HFFc6 (cell line): ENCODE measurements around the gene ABCG4. TPM values are rescaled to one million over a fixed set of nuclear protein-coding genes. Genes with fewer than 3 reads are reported as not detected.
"Not testable (repeated sequence)": the region's sequence is repeated elsewhere in the genome, so short reads cannot be mapped to it uniquely, and the experiment has no call there.

Experiments used
- DNase-seq: peaks from one replicate; pipeline ENCODE4 v3.0.0-alpha.2; 2018
- H3K27ac Mint-ChIP-seq: 2 replicates; pipeline ENCODE4 v1.8.0; 2020; ENCODE audit warnings: mild to moderate bottlenecking, mixed read lengths
- H3K27me3 Mint-ChIP-seq: 2 replicates; pipeline ENCODE4 v1.8.0; 2021; ENCODE audit warnings: mild to moderate bottlenecking, moderate library complexity, mixed read lengths; ENCODE audit not compliant: insufficient read depth
- H3K36me3 Mint-ChIP-seq: 2 replicates; pipeline ENCODE4 v1.8.0; 2021; ENCODE audit warnings: low read depth, mixed read lengths
- H3K4me1 Mint-ChIP-seq: 2 replicates; pipeline ENCODE4 v1.8.0; 2020; ENCODE audit warnings: low read depth, mixed read lengths
- H3K4me3 Mint-ChIP-seq: 2 replicates; pipeline ENCODE4 v1.8.0; 2020; ENCODE audit warnings: mild to moderate bottlenecking, moderate library complexity, mixed read lengths
- H3K9me3 Mint-ChIP-seq: 2 replicates; pipeline ENCODE4 v1.8.0; 2020; ENCODE audit warnings: mild to moderate bottlenecking, mixed read lengths
- CTCF ChIP-seq: fragments of 200-600 bp; sonication (generic); IDR thresholded peaks from 2 replicates; pipeline ENCODE4 v1.5.0; 2021; ENCODE audit warnings: antibody characterized with exemption, mild to moderate bottlenecking
- total RNA-seq, 6 experiments: library from RNA; stranded (reverse); fragmentation: NEBNext Ultra II Directional; extraction: Animal tissue kit (Norgen Biotek cat#: 25700); gene quantifications; 2 replicates in 1 of 6; 3 replicates in 5 of 6; pipeline ENCODE4 v1.2.3, GENCODE V29; 2021

Gene ABCG4
- total RNA-seq, 6 experiments from 2014 or later = 0.05 to 0.50 (median 0.18) TPM

GRCh38 chr11:119160151-119160550 is 11.3 kb downstream of the ABCG4 start:
- no peak overlapping the region for H3K27ac Mint-ChIP-seq
- H3K36me3 Mint-ChIP-seq = no peaks in the 10 kb centered on the region
- TF ChIP-seq CTCF = no peak
- H3K4me3 Mint-ChIP-seq = no peak overlapping the region
- no peaks in the 10 kb centered on the region for H3K4me1 Mint-ChIP-seq
- DNase-seq = no peak
- peaks cover 32% of the 10 kb centered on the region for H3K27me3 Mint-ChIP-seq
- H3K9me3 Mint-ChIP-seq = no peaks in the 10 kb centered on the region

GRCh38 chr11:119161871-119162270 is 13.0 kb downstream of the ABCG4 start:
- Mint-ChIP-seq H3K27me3 (peaks cover 23% of the 10 kb centered on the region), H3K4me3 (no peak overlapping the region), H3K4me1 (peaks cover 8% of the 10 kb centered on the region), H3K9me3 (no peaks in the 10 kb centered on the region), H3K36me3 (no peaks in the 10 kb centered on the region), H3K27ac (no peak overlapping the region)
- no peak for DNase-seq
- TF ChIP-seq CTCF = no peak

- Mint-ChIP-seq H3K4me1 (peaks cover 24% of the 10 kb centered on the region), H3K27ac (peak overlapping the region; percentile 55), H3K27me3 (peaks cover 4% of the 10 kb centered on the region), H3K4me3 (no peak overlapping the region), H3K36me3 (no peaks in the 10 kb centered on the region), H3K9me3 (no peaks in the 10 kb centered on the region)
- TF ChIP-seq CTCF = no peak
- DNase-seq = peak; percentile 38
These were observed 17.7 kb downstream of the ABCG4 start for GRCh38 chr11:119166368-119167076.

GRCh38 chr11:119167077-119167458 is 18.2 kb downstream of the ABCG4 start:
- DNase-seq, H3K4me3 Mint-ChIP-seq, H3K9me3 Mint-ChIP-seq, H3K36me3 Mint-ChIP-seq, H3K27me3 Mint-ChIP-seq: not testable (repeated sequence)
- H3K27ac Mint-ChIP-seq = peak overlapping the region; percentile 55; the same call in 1 of the 2 replicates
- H3K4me1 Mint-ChIP-seq = peaks cover 26% of the 10 kb centered on the region

GRCh38 chr11:119167933-119168332 is 19.1 kb downstream of the ABCG4 start:
- Mint-ChIP-seq H3K27me3 (peaks cover 1% of the 10 kb centered on the region), H3K4me3 (peak overlapping the region; percentile 62), H3K4me1 (peaks cover 31% of the 10 kb centered on the region), H3K9me3 (no peaks in the 10 kb centered on the region), H3K27ac (peak overlapping the region; percentile 57; the same call in 1 of the 2 replicates), H3K36me3 (no peaks in the 10 kb centered on the region)
- DNase-seq = no peak
- TF ChIP-seq CTCF = no peak

- DNase-seq = peak; percentile 72
- Mint-ChIP-seq H3K27me3 (no peaks in the 10 kb centered on the region; the same call in 1 of the 2 replicates), H3K9me3 (no peaks in the 10 kb centered on the region), H3K27ac (peak within 1 kb of the TSS; percentile 83), H3K36me3 (no peaks in the 10 kb centered on the region), H3K4me3 (peak within 1 kb of the TSS; percentile 86), H3K4me1 (peaks cover 31% of the 10 kb centered on the region)
- TF ChIP-seq CTCF = peak; percentile 89
These were observed 19.8 kb downstream of the ABCG4 start, which contains the start of gene NLRX1 for GRCh38 chr11:119168471-119169281. NLRX1 (plus strand) TSS chr11:119168725; CDS start chr11:119171404, 2,679 bp downstream.
